Cerebellar nuclear complex (tissue), 1 donor: ENCODE results near the gene CERS1.

Source experiments
- DNase-seq, 2 experiments: peaks; one replicate each; lab custom pipeline; 2025; lab: John Stamatoyannopoulos, UW

The CERS1 gene, protein sequence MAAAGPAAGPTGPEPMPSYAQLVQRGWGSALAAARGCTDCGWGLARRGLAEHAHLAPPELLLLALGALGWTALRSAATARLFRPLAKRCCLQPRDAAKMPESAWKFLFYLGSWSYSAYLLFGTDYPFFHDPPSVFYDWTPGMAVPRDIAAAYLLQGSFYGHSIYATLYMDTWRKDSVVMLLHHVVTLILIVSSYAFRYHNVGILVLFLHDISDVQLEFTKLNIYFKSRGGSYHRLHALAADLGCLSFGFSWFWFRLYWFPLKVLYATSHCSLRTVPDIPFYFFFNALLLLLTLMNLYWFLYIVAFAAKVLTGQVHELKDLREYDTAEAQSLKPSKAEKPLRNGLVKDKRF

DNA sequence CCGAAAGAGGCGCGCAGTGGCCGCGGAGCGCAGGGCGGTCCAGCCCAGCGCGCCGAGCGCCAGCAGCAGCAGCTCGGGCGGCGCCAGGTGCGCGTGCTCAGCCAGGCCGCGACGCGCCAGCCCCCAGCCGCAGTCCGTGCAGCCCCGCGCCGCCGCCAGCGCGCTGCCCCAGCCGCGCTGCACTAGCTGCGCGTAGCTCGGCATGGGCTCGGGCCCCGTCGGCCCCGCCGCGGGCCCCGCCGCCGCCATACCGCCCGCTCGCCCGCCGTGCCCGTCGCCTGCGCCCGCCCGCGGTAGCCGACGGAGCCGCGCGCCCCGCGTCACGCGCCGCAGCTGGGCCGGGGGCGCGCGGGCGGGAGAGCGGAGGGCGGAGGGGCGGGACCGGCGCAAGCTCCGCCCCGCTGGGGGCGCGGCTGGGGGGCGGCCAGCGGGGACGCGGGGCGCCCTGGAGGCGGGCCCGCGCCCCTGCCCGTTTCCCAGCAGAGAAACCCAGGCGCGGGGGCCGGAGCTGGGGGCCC lies at the start of gene CERS1:
Gene CERS1, minus strand, starts transcription at position 335 of the 518 bp plus-strand sequence. Its CDS starts 86 bp downstream, at position 249.
- no peak for DNase-seq

DNA sequence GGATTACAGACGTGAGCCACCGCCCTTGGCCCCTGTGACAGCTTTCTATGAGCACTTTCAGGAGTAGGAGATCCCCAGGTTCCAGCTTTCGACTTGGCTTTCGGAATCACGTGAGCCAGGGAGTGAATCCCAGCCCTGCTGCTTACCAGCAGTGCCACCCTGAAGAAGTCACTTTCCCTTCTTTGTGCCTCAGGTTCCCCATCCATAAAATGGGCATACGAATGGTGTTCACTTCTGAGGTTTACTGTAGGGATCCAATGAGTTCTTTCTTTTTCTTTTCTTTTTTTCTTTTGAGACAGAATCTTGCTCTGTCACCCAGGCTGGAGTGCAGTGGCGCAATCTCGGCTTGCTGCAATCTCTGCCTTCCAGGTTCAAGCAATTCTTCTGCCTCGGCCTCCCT lies 49.3 kb upstream of the CERS1 start:
- no peak for DNase-seq

DNA sequence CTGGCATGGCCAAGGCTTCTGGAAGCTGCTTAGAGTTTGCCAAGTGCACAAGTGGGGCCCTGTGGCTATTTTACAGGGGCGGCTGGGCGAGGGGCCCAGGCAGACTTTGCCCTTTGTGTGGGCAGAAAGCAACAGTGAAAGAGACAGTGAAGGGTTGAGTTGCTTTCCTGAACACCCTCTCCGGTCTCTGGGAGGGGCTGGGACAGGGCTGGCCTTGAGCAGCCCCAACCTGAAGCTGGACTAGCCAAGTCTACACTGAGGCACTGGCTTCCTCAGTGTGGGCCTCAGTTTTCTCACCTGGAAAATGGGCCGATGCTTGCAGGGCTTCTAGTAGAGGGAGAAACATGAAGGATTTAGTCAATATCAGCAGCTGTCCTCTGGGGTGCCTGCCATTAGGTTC lies 47.5 kb upstream of the CERS1 start:
- no peak for DNase-seq

DNA sequence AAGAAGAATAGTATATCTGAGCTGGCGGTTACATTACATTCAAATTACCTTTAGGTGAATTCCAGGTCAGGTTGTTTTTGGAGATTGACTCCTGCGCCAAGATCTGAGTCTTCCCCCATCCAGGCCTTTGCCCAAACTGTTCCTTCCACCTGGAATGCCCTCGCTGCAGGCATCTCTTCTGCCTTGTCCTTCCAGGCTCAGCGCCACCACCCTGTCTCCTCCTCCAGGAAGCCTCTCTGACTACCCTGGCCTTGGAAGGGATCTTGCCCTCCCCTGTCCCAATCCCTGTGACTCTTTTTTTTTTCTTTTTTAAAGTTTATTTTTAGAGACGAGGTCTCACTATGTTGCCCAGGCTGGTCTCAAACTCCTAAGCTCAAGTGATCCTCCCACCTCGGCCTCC lies 46.7 kb upstream of the CERS1 start:
- no peak for DNase-seq

DNA sequence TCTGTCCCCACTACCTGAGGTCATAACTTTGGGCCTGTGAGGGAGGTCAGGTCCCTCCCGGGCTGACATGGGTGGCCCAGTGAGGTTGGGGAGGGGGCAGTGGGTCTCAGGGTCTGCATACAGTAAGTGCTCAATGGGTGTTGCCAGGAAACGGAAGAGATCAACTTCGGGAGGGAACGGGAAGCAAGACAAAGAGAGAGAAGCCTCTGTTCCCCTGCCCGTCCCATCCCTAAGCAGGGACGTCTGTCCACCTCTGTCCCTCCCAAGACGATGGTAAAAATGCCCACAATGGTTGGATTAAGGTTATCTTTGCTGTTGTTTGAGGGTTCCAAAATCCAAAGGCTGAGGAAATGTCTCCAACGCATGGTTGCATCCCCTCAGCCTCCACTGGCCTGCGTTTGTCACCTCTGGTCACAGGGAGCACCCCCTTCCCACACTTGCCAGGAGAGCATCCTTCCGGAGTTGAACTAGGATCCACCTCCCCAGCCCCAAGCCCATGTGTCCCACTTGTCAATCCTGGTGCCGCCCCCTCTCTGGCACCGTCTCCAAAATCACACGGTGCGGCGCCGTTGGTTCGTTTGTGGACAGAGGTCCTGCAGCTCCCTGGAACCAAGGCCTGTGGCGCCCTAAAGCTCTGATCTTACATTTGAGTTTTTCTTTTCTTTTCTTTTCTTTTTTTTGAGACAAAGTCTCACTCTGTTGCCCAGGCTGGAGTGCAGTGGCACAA lies 45.8 kb upstream of the CERS1 start:
- DNase-seq, result no peak

DNA sequence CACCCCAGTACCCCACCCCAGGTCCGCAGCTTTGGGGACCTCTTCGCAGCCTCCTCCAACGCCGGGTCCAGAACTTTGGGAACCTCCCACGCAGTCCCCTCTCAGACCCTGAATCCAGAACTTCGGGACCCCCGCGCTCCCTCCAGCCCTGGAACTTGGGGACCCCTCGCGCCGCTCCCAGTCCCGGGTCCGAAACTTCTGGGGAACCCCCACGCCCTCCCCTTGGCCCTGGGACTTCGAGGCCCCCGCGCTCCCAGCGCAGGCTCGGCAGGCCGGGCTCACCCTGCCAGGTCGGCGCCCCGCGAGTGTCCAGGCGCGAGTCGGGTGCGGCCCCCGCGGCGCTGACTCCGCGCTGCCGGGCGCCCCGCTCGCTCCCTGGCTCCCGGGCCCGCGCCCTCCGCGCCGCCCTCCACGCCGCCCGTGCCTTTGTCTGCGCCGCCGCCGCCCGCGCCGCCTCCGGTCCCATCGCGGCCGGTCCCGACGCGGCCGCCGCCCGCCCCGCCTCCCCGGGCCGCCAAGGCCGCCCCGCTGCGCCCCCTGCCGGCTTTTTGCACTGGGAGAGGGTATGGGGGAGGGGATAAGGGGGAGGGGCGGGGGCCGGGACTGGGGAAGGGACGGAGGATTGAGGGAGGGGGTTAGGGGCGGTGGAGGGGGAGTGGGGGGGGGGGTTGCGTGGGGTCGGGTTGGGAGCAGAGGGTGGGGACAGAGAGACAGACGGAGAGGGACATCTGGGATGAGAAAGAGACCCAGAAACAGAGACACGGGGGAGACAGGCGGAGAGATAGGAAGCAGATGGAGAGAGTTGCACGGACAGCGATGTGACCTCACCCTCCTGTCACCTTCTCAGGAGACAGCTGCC lies 45.0 kb upstream of the CERS1 start, which contains the start of gene HOMER3:
Gene HOMER3, minus strand, starts transcription at position 449 of the 859 bp plus-strand sequence. CDS start 2,235 bp downstream, outside the sequence.
- no peak for DNase-seq

DNA sequence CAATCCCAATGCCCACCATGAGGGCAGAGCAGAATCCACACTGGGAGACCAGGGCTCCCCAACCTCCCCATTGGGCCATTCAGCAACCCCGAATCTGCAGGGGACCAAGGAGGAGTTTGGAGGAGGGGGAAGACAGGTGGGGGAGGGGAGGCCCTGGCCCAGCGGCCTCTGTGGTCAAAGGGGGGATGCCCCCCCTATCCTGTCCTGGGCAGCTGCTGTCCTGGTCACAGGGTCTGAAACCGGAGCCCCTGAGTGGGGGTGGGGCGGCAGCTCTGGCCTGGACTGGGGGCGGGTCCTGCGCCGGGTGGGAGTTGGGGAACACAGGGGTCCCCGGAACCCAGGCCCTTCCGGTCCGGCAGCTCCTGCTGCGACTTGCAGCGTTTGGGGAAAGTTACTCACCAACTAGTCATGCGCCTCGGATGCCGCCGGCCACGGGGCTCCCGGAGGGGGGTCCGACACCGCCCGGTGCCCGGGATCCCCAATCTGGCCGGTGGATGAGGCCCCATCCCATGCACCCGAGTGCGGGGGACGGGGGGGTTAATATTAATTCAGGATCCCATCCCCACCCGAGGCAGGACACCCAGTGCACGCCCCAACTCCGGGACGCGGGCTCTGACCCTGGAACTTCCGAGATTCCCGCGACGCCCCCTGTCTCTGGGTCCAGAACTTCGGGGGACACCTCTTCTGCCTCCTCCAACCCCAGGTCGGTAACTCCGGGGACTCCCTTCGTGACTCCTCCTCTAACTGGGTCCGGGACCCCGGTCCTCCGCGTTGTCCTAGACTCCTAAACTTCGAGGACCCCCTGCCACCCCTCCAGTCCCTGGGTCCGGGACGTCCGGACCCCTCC lies 44.2 kb upstream of the CERS1 start:
- DNase-seq, result no peak

DNA sequence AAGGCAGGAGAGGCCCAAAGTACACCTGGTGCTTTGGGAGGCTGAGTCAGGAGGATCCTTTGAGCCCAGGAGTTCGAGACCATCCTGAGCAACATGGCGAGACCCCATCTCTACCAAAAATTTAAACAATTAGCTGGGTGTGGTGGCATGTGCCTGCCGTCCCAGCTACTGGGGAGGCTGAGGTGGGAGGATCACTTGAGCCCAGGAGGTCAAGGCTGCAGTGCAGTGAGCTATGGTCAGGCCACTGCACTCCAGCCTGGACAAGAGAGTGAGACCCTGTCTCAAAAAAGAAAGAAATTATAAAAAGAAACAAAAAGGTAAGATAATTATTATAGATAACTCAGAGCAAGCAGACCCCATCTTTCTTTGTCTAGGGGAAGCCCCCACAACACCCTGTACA lies 43.2 kb upstream of the CERS1 start:
- no peak for DNase-seq

DNA sequence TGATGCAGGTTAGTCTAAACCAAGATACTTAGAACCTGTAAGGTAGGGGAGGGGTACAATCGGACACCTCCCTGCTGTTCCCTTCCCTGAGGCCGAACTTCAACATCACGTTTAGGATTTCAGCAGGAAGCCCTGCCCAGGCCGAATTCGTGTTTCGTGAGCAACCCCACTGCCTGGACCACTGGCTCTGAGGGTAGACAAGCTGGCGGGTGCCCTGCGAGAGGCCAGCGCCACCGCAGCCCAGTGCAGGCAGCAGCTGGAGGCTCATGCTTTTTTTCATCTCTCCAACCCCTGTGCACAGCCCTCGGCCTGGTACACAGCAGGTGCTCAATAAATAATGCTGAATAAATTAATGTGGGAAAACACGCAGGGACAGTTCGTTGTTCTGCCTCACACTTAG lies 37.3 kb upstream of the CERS1 start:
- DNase-seq, result no peak

DNA sequence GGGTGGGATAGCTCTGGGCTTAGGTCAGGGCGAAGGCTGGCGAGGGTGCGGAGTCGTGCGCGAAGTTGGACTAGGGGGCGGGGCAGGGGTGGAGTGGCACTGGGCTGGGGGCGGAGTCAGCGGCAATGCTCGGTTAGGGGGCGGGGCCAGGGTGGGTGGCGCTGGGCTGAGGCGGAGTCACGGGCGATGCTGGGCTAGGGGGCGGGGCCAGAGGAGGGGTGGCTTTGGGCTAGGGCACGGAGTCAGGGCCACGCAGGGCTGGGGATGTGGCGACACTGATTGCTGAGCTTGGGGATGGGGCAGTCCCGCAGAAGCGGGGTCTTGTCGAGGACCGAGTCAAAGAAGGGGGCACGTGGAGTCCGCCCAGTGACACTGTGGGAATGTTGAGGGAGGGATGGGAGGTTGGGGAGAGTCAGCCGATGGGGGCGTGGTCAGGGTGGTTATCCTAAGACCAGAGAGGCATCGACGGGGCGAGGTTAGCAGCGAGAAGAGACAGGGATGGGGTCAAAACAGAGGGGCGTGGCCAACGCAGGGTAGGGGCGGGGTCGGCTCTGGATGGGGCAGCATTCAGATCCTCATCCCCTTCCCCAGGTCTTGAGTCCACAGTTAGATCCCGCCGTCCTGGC lies 36.4 kb upstream of the CERS1 start:
- DNase-seq, result no peak

DNA sequence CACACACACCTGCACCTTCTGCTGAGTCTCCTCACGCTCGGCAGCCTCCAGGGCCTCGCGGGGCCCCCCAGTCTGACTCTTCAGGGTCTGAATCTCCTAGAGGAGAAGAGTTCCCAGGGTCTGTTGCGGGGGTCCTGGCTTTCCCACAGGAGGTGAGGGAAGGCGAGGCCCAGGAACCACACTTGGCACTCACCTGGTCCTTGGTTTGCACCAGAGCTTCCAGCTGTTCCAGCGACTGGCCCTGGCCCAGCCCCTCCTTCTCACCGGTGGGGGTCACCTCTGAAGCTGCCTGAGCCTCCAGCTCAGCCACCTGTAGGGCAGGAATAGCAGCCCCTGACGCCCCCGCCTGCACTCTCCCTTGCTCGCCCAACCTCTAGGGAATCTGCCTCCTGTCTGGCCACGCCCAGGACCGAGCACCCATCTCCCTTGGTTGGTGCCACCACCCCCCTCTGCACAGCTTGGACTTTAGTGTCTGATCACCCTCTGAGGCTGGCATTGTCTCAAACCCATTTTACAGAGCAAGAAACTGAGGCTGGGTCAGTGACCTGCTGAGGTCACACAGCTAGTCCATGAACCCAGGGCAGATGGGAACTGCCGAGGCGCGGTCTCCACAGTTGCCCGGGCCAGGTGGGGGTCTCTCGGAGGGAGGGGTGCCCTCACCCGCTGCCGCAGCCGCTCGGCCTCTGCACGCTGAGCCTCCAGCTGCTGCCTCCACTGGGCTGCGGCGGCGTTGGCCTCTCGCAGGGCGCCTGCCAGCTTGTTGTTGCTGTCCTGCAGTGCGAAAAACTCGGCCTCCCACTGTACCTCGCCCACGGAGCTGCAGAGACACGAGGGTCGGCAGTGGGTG lies 35.6 kb upstream of the CERS1 start:
- no peak for DNase-seq

DNA sequence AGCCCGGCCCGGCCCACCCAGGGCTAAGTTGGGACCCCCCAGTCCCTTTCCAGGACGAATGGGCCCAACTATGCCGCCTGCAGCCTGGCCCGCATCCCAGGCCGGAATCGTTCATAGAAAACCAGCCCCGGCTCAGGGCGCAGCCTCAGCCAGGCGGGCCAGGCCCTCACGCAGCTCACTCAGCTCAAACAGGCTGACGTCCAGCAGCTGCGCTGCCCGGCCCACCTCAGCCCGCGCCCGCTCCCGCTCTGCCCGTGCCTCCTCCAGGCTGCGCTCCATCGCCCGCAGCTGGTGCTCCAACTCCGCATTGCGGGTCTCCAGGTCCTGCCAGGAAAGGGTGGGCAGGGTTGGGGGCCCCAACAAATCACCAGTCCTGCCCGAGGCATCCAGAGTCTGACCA lies 33.4 kb upstream of the CERS1 start:
- no peak for DNase-seq

DNA sequence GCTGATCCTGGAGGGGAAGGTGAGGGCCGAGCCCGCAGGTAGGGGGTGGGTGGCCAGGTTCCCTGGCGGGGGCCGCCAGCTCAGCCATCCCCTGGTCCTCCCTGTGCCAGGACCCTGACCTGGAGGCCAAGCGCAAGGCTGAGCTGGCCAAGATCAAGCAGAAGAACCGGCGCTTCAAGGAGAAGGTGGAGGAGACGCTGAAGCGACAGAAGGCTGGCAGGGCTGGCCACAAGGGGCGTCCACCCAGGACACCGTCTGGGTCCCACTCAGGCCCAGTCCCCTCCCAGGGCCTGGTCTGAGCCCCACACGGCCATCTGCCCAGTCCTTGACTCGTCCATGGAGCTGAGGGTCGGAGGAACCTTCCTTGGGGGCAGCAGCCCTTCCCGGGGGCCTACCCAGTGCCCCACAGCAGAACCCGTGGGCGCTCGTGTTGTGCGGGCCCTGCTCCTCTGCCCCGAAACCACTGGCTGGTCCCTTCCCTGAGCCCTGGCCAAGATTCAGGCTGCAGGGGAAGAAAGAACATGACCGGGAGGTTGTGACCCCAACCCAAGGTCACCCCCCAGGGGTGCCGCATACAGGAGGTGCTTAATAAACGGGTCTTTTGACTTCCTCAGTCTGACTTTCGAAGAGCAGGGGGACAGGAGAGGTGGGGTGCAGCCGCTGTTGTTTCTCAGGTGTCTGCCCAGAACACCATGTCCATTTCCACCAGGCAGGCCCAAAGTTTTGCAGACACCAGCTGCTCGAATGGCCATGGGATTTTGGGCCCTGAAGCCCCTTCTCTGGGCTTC lies 32.3 kb upstream of the CERS1 start:
- no peak for DNase-seq

DNA sequence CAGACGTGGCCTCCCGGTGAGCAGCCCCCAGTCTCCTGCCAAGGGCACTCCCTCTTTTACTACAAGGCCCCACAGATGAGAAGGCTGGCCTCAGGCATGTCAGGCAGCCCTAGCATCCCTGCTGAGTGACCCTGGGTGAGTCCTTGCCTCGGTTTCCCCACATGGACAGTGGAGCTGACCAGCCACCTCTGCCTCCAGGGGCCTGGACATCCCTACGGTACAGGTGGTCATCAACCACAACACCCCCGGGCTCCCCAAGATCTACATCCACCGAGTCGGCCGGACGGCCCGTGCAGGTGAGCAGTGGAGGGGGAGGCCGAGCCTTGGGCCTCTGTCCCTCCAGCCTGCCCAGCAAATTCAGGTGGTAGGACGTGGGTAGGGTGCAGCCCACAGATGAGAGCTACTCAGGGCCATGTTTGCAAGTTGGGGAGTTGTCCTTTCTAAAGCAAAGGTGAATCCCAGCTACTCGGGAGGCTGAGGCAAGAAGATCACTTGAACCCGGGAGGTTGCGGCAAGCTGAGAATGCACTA lies 28.8 kb upstream of the CERS1 start:
- no peak for DNase-seq

DNA sequence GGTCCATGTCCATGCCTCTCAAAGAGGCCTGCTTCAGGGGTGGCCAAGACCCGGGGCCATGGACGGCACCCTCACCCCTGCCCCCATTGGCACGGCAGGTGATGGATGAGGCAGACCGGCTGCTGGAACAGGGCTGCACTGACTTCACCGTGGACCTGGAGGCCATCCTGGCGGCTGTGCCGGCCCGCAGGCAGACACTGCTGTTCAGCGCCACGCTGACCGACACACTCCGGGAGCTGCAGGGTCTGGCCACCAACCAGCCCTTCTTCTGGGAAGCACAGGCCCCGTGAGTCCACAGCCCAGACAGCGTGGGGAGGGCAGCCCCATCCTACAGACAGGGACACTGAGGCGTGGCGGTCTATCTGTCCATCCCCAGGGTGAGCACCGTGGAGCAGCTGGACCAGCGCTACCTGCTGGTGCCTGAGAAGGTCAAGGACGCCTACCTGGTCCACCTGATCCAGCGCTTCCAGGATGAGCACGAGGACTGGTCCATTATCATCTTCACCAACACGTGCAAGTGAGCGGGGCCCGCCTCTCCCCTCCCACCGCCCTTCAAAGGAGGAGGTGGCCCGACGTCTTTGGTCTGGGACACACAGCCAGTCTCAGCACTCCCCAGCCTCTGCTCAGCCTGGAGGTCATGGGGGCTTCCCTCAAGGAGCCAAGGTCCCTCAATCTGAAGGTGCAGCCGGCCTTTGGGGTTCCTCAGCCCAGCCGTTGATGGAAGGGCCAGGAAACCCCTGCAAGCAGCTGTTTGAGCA lies 26.4 kb upstream of the CERS1 start:
- DNase-seq, result no peak

DNA sequence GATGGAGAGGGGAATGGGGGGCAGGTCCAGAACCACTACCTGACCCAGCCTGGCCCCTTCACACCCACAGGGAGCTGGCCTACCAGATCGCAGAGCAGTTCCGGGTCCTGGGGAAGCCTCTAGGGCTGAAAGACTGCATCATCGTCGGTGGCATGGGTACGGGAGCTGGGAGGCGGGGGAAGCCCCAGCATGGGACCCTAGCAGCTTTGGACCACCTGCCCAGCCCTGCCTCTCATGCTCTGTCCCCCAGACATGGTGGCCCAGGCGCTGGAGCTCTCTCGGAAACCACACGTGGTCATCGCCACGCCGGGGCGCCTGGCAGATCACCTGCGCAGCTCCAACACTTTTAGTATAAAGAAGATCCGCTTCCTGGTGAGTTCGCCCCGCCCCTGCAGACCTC lies 25.6 kb upstream of the CERS1 start:
- DNase-seq, result no peak

DNA sequence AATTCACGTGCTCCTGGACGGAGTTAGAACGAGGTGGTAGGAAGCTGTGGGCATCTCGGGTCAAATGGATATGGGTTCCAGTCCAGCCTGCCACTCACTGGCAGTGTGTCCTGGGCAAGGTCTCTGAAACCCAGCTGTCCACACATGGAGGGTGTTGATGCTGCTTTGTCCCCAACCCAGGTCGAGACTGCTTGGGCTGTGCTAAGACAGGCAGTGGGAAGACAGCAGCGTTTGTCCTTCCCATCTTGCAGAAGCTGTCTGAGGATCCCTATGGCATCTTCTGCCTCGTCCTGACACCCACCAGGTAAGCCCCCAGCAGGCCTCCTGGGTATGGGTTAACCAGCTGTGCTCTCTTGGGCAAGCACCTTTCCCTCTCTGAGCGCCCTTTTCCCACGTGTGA lies 24.4 kb upstream of the CERS1 start:
- no peak for DNase-seq

DNA sequence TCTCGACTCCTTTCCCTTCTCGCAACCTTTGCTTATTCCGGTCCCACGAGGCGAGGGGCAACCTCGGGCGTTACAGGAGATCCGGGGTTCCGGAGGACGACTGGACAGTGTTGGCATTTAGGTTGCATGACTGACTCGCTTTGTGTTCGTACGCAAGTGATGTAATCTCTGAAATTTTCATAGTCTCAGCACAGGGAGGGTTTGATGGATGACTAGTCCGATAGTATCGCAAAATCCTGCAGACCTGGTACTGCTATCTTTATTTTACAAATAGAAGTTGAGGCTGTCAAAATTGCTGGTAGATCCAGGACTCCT lies 23.9 kb upstream of the CERS1 start:
- DNase-seq, result no peak
